SK-N-SH treated with all-trans-retinoic acid at 6 μM for 48 hours (cell line): ENCODE measurements around the gene YTHDF2.

Experiments
- ATAC-seq: fragments of 200-7000 bp; cut with Tn5 transposase; 3 replicates; pipeline ENCODE4 v1.9.1; 2020; ENCODE audit warnings: mild to moderate bottlenecking, moderate library complexity
- BACH2 ChIP-seq: fragments of 250-450 bp; sonication (Bioruptor Pico); IDR thresholded peaks from 2 replicates; pipeline ENCODE4 v1.9.0; 2021; ENCODE audit warnings: mild to moderate bottlenecking, borderline replicate concordance
- CREB5 ChIP-seq: fragments of 250-450 bp; sonication (Bioruptor Pico); IDR thresholded peaks from 2 replicates; pipeline ENCODE4 v1.5.1; 2020; ENCODE audit warnings: low read depth, mild to moderate bottlenecking, moderate library complexity
- CSDC2 ChIP-seq: fragments of 250-450 bp; sonication (Bioruptor Pico); IDR thresholded peaks from 2 replicates; pipeline ENCODE4 v1.5.0; 2020; ENCODE audit warnings: mild to moderate bottlenecking, moderate library complexity
- CSRNP3 ChIP-seq: fragments of 250-450 bp; sonication (Bioruptor Pico); IDR thresholded peaks from 2 replicates; pipeline ENCODE4 v1.5.1; 2021; ENCODE audit warnings: mild to moderate bottlenecking, moderate library complexity
- ESRRG ChIP-seq: fragments of 250-450 bp; sonication (Bioruptor Pico); IDR thresholded peaks from 2 replicates; pipeline ENCODE4 v1.6.1; 2021; ENCODE audit warnings: mild to moderate bottlenecking
- GLIS3 ChIP-seq: fragments of 250-450 bp; sonication (Bioruptor Pico); IDR thresholded peaks from 2 replicates; pipeline ENCODE4 v1.5.0; 2020; ENCODE audit warnings: mild to moderate bottlenecking, moderate library complexity
- ISL1 ChIP-seq: fragments of 250-450 bp; sonication (Bioruptor Pico); IDR thresholded peaks from 2 replicates; pipeline ENCODE4 v2.1.2; 2022; ENCODE audit warnings: mild to moderate bottlenecking, moderate library complexity
- OSR1 ChIP-seq: fragments of 250-450 bp; sonication (Bioruptor Pico); IDR thresholded peaks from 2 replicates; pipeline ENCODE4 v1.8.0; 2022; ENCODE audit warnings: moderate library complexity, mild to moderate bottlenecking, inconsistent platforms
- PATZ1 ChIP-seq: fragments of 250-450 bp; sonication (Bioruptor Pico); IDR thresholded peaks from 2 replicates; pipeline ENCODE4 v1.8.0; 2020; ENCODE audit warnings: mild to moderate bottlenecking, moderate library complexity, borderline replicate concordance
- PPARA ChIP-seq: fragments of 250-450 bp; sonication (Bioruptor Pico); IDR thresholded peaks from 2 replicates; pipeline ENCODE4 v1.5.0; 2020; ENCODE audit warnings: mild to moderate bottlenecking, borderline replicate concordance
- RARB ChIP-seq: fragments of 250-450 bp; sonication (Bioruptor Pico); IDR thresholded peaks from 2 replicates; pipeline ENCODE4 v1.8.0; 2021; ENCODE audit warnings: mild to moderate bottlenecking, moderate library complexity
- TCF4 ChIP-seq: fragments of 250-450 bp; sonication (Bioruptor Pico); IDR thresholded peaks from 2 replicates; pipeline ENCODE4 v1.8.0; 2021; ENCODE audit warnings: mild to moderate bottlenecking, moderate library complexity, borderline replicate concordance
- TOX ChIP-seq: fragments of 250-450 bp; sonication (Bioruptor Pico); IDR thresholded peaks from 2 replicates; pipeline ENCODE4 v1.8.0; 2021; ENCODE audit warnings: mild to moderate bottlenecking, moderate library complexity, borderline replicate concordance
- TSHZ2 ChIP-seq: fragments of 250-450 bp; sonication (Bioruptor Pico); IDR thresholded peaks from 2 replicates; pipeline ENCODE4 v1.5.0; 2020; ENCODE audit warnings: mild to moderate bottlenecking, moderate library complexity
- ZC3H10 ChIP-seq: fragments of 250-450 bp; sonication (Bioruptor Pico); IDR thresholded peaks from 2 replicates; pipeline ENCODE4 v1.5.1; 2021; ENCODE audit warnings: mild to moderate bottlenecking, moderate library complexity
- ZFP3 ChIP-seq: fragments of 250-450 bp; sonication (Bioruptor Pico); IDR thresholded peaks from 2 replicates; pipeline ENCODE4 v1.5.0; 2020; ENCODE audit warnings: mild to moderate bottlenecking, moderate library complexity
- ZNF565 ChIP-seq: fragments of 450-650 bp; formaldehyde crosslinking; conservative IDR thresholded peaks from 2 replicates; pipeline ENCODE4 v1.5.0; 2020; ENCODE audit warnings: low read depth, mild to moderate bottlenecking, moderate library complexity
- ZNF70 ChIP-seq: fragments of 450-650 bp; formaldehyde crosslinking; IDR thresholded peaks from 2 replicates; pipeline ENCODE4 v1.5.0; 2020; ENCODE audit warnings: mild to moderate bottlenecking, moderate library complexity

YTHDF2 gene

GRCh38 chr1:28750330-28750729 lies 13.6 kb downstream of the YTHDF2 start:
- ATAC-seq = no peak
- TF ChIP-seq PPARA (CRISPR knock-in tag) = no peak
- no peak for TF ChIP-seq ZNF70 (CRISPR knock-in tag)
- no peak for TF ChIP-seq CSRNP3 (CRISPR knock-in tag)
- TF ChIP-seq CREB5 (CRISPR knock-in tag) = no peak

- peak; percentile 9; the same call in 2 of the 3 replicates for ATAC-seq
Measured at GRCh38 chr1:28750771-28751294, 14.1 kb downstream of the YTHDF2 start.

GRCh38 chr1:28751315-28752060 lies 14.7 kb downstream of the YTHDF2 start:
- peak; percentile 70 for ATAC-seq
- TF ChIP-seq TCF4 (no peak), ZFP3 (CRISPR knock-in tag) (no peak), PATZ1 (CRISPR knock-in tag) (no peak), TSHZ2 (no peak), ZC3H10 (no peak), ISL1 (CRISPR knock-in tag) (no peak), CSDC2 (CRISPR knock-in tag) (no peak)
- TF ChIP-seq, all 23 proteins: peak for 0

GRCh38 chr1:28755701-28756100 lies 19.0 kb downstream of the YTHDF2 start:
- no peak for TF ChIP-seq ZNF565 (CRISPR knock-in tag)
- no peak for TF ChIP-seq CSRNP3 (CRISPR knock-in tag)
- no peak for TF ChIP-seq RARB (CRISPR knock-in tag)
- no peak for TF ChIP-seq PPARA (CRISPR knock-in tag)
- no peak for TF ChIP-seq GLIS3 (CRISPR knock-in tag)
- no peak for TF ChIP-seq ISL1 (CRISPR knock-in tag)
- no peak for TF ChIP-seq TSHZ2
- TF ChIP-seq CREB5 (CRISPR knock-in tag) = no peak
- no peak for TF ChIP-seq PATZ1 (CRISPR knock-in tag)
- TF ChIP-seq ZNF70 (CRISPR knock-in tag) = no peak
- TF ChIP-seq OSR1 (CRISPR knock-in tag) = no peak
- no peak for TF ChIP-seq BACH2 (CRISPR knock-in tag)
- no peak for TF ChIP-seq TOX (CRISPR knock-in tag)
- no peak for TF ChIP-seq ESRRG (CRISPR knock-in tag)
- no peak for ATAC-seq
